Esophagus muscularis mucosa (tissue), 3 donors: ENCODE results near the gene SNRNP35.

Source experiments
- POLR2A ChIP-seq: fragments of 450-650 bp; IDR thresholded peaks from one replicate; pipeline ENCODE4 v1.6.1; 2017; ENCODE audit warnings: antibody characterized with exemption, moderate library complexity, mild to moderate bottlenecking, low read depth
- TF ChIP-seq, protein P1 (sequence below), 3 experiments: fragments of 200-600 bp in 2 of 3; fragments of 450-650 bp in 1 of 3; sonication (generic) in 2 of 3; IDR thresholded peaks; one replicate each; pipeline ENCODE4 v1.5.1; 2017 to 2019; ENCODE audit warnings: antibody characterized with exemption in 3 of 3, mild to moderate bottlenecking in 2 of 3, moderate library complexity in 1 of 3

DNA sequence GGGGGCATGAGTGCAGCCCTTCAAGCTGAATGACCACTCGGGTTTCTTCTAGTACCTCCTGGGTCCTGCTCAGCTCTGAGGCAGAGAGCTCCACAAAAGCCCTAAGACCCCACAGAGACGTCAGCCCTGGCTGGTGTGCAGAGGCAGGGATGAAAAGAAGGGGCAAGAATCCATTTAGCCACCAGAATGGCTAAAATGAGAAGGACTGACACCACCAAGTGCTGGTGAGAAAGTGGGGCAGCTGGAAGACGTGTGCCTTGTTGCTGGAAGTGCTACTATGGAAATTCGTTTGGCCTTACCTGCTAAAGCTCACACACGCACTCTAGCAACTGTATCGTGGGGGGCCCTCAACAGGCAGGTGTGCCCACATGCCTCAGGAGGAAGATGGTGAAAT, 48.9 kb downstream of the SNRNP35 start:
- TF ChIP-seq, protein P1, sequence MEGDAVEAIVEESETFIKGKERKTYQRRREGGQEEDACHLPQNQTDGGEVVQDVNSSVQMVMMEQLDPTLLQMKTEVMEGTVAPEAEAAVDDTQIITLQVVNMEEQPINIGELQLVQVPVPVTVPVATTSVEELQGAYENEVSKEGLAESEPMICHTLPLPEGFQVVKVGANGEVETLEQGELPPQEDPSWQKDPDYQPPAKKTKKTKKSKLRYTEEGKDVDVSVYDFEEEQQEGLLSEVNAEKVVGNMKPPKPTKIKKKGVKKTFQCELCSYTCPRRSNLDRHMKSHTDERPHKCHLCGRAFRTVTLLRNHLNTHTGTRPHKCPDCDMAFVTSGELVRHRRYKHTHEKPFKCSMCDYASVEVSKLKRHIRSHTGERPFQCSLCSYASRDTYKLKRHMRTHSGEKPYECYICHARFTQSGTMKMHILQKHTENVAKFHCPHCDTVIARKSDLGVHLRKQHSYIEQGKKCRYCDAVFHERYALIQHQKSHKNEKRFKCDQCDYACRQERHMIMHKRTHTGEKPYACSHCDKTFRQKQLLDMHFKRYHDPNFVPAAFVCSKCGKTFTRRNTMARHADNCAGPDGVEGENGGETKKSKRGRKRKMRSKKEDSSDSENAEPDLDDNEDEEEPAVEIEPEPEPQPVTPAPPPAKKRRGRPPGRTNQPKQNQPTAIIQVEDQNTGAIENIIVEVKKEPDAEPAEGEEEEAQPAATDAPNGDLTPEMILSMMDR (IDR thresholded peaks at IDR 0.05) = no peak
- no peak for TF ChIP-seq POLR2A
